Measurements from ENCODE around the gene LIPE. TPM values are rescaled to one million over a fixed set of nuclear protein-coding genes. Genes with fewer than 3 reads are reported as not detected.

LIPE gene
- total RNA-seq, 1 experiment from 2014 or later = 16.3 TPM

Small RNA genes lying within 50 kb of the gene (small RNA-seq; reads per million reads assigned to genes)
- gene RNU4-60P = not detected

Other genes starting within 250 kb of the LIPE start
- 16.3 and 42.7 TPM in 2 replicates for gene DEDD2, start 209.7 kb downstream of the LIPE start, total RNA-seq (2014; rRNA removed; shearing (Covaris generic); ENCODE audit: low replicate concordance)
- 3.4 and 9.1 TPM in 2 replicates for gene ZNF526, start 207.1 kb downstream of the LIPE start, total RNA-seq (2014; rRNA removed; shearing (Covaris generic); ENCODE audit: low replicate concordance)
- 17.7 and 29.3 TPM in 2 replicates for gene GSK3A, start 184.8 kb downstream of the LIPE start, total RNA-seq (2014; rRNA removed; shearing (Covaris generic); ENCODE audit: low replicate concordance)
- 36.4 and 53.6 TPM in 2 replicates for gene ERF, start 172.3 kb downstream of the LIPE start, total RNA-seq (2014; rRNA removed; shearing (Covaris generic); ENCODE audit: low replicate concordance)
- gene CIC, start 158.1 kb downstream of the LIPE start, total RNA-seq (2014; rRNA removed; shearing (Covaris generic); ENCODE audit: low replicate concordance) = 25.0 and 30.6 TPM in 2 replicates
- gene PRR19, start 125.3 kb downstream of the LIPE start, total RNA-seq (2014; rRNA removed; shearing (Covaris generic); ENCODE audit: low replicate concordance) = 0.25 and 1.2 TPM in 2 replicates
- gene PAFAH1B3, start 124.8 kb downstream of the LIPE start, total RNA-seq (2014; rRNA removed; shearing (Covaris generic); ENCODE audit: low replicate concordance) = 66.2 and 102 TPM in 2 replicates
- 18.7 and 30.5 TPM in 2 replicates for gene TMEM145, start 114.1 kb downstream of the LIPE start, total RNA-seq (2014; rRNA removed; shearing (Covaris generic); ENCODE audit: low replicate concordance)
- gene MEGF8, start 101.8 kb downstream of the LIPE start, total RNA-seq (2014; rRNA removed; shearing (Covaris generic); ENCODE audit: low replicate concordance) = 6.5 and 15.9 TPM in 2 replicates
- not detected in 2 replicates for gene CNFN, start 37.1 kb downstream of the LIPE start, total RNA-seq (2014; rRNA removed; shearing (Covaris generic); ENCODE audit: low replicate concordance)
- gene CXCL17, start 15.6 kb upstream of the LIPE start, total RNA-seq (2014; rRNA removed; shearing (Covaris generic); ENCODE audit: low replicate concordance) = not detected in 2 replicates
- gene CEACAM1, start 101.1 kb upstream of the LIPE start, total RNA-seq (2014; rRNA removed; shearing (Covaris generic); ENCODE audit: low replicate concordance) = 0.56 and 3.5 TPM in 2 replicates
- gene CEACAM8, start 167.5 kb upstream of the LIPE start, total RNA-seq (2014; rRNA removed; shearing (Covaris generic); ENCODE audit: low replicate concordance) = not detected in 2 replicates